IMR-90 (cell line): ENCODE results near the gene PATJ. TPM values are rescaled to one million over a fixed set of nuclear protein-coding genes. Genes with fewer than 3 reads are reported as not detected.

ENCODE experiments used
- ATAC-seq: fragments of 200-7000 bp; cut with Tn5 transposase; 2 replicates; pipeline ENCODE4 v1.9.1; 2020; ENCODE audit warnings: low read depth, mild to moderate bottlenecking, moderate library complexity
- BruUV-seq: library from RNA; stranded (reverse); fragments of 400-500 nt; replicated peaks from 2 replicates; lab custom pipeline; 2021; lab: Mats Ljungman, UMichigan
- CTCF ChIA-PET: fragments of 300-600 bp; formaldehyde crosslinking; extraction: SDS; loops from one replicate; lab custom pipeline; 2021; ENCODE audit warnings: antibody characterized with exemption; lab: Yijun Ruan, JAX
- POLR2A ChIA-PET: fragments of 300-600 bp; sonication (Branson Sonifier 250); formaldehyde crosslinking; loops from one replicate; lab custom pipeline; 2022; ENCODE audit warnings: antibody characterized with exemption; ENCODE audit not compliant: unreplicated experiment; lab: Charles Lee
- DNase-seq: peaks from one replicate; pipeline ENCODE4 v3.0.0; 2013
- H2AFZ ChIP-seq: replicated peaks from 2 replicates; pipeline ENCODE3; 2013; ENCODE audit warnings: low read length, mild to moderate bottlenecking; ENCODE audit not compliant: poor library complexity
- H2AK5ac ChIP-seq: 2 replicates; pipeline ENCODE4 v1.6.1; 2013; ENCODE audit warnings: low read depth, low read length, inconsistent platforms
- H2AK9ac ChIP-seq: replicated peaks from 2 replicates; pipeline ENCODE3; 2013; ENCODE audit warnings: mild to moderate bottlenecking, low read depth, low read length, moderate library complexity; ENCODE audit not compliant: poor library complexity
- H2BK120ac ChIP-seq: 2 replicates; pipeline ENCODE4 v1.6.1; 2013; ENCODE audit warnings: low read depth, low read length, inconsistent platforms
- H2BK15ac ChIP-seq: 3 replicates; pipeline ENCODE4 v1.6.1; 2013; ENCODE audit warnings: low read depth, low read length, inconsistent platforms
- H2BK20ac ChIP-seq: 2 replicates; pipeline ENCODE4 v1.6.1; 2013; ENCODE audit warnings: low read depth, mild to moderate bottlenecking, inconsistent platforms, low read length, moderate library complexity
- H2BK5ac ChIP-seq: 2 replicates; pipeline ENCODE4 v1.6.1; 2013; ENCODE audit warnings: mild to moderate bottlenecking, low read depth, low read length, inconsistent platforms; ENCODE audit not compliant: poor library complexity, severe bottlenecking
- H3K14ac ChIP-seq: replicated peaks from 2 replicates; pipeline ENCODE4 v1.6.1; 2013; ENCODE audit warnings: low read depth, low read length, inconsistent platforms
- H3K18ac ChIP-seq: 2 replicates; pipeline ENCODE4 v1.6.1; 2013; ENCODE audit warnings: low read depth, low read length, control low read depth
- H3K23ac ChIP-seq: 2 replicates; pipeline ENCODE4 v1.6.1; 2013; ENCODE audit warnings: low read depth, low read length, inconsistent platforms
- H3K27ac ChIP-seq: 2 replicates; pipeline ENCODE4 v1.5.1; 2013; ENCODE audit warnings: mild to moderate bottlenecking, control low read depth, low read length; ENCODE audit not compliant: insufficient read depth
- H3K27me3 ChIP-seq: 2 replicates; pipeline ENCODE4 v1.6.1; 2013; ENCODE audit warnings: low read length; ENCODE audit not compliant: control insufficient read depth, insufficient read depth
- H3K36me3 ChIP-seq: 2 replicates; pipeline ENCODE4 v1.6.1; 2013; ENCODE audit warnings: low read length, mixed read lengths; ENCODE audit not compliant: control insufficient read depth, insufficient read depth
- H3K4ac ChIP-seq: 2 replicates; pipeline ENCODE4 v1.6.1; 2013; ENCODE audit warnings: low read depth, low read length, inconsistent platforms
- H3K4me1 ChIP-seq: 2 replicates; pipeline ENCODE4 v1.6.1; 2013; ENCODE audit warnings: low read length, mixed read lengths; ENCODE audit not compliant: control insufficient read depth, insufficient read depth
- H3K4me2 ChIP-seq: 2 replicates; pipeline ENCODE4 v1.6.1; 2013; ENCODE audit warnings: low read depth, mild to moderate bottlenecking, control low read depth, low read length, moderate library complexity
- H3K4me3 ChIP-seq: 2 replicates; pipeline ENCODE4 v1.5.1; 2013; ENCODE audit warnings: low read depth, mild to moderate bottlenecking, control low read depth, low read length, moderate library complexity; ENCODE audit not compliant: insufficient read depth
- H3K56ac ChIP-seq: 2 replicates; pipeline ENCODE4 v1.6.1; 2013; ENCODE audit warnings: low read length, inconsistent platforms; ENCODE audit not compliant: insufficient read depth; ENCODE audit errors: extremely low read depth
- H3K79me1 ChIP-seq, 2 experiments: 2 replicates each; pipeline ENCODE4 v1.6.1; 2013; ENCODE audit warnings: low read length in 2 of 2, inconsistent platforms in 1 of 2, low read depth in 1 of 2
- H3K9ac ChIP-seq: 2 replicates; pipeline ENCODE4 v1.6.1; 2013; ENCODE audit warnings: low read depth, low read length, control low read depth
- H3K9me1 ChIP-seq: 2 replicates; pipeline ENCODE4 v1.6.1; 2013; ENCODE audit warnings: low read length, inconsistent platforms; ENCODE audit not compliant: insufficient read depth
- H3K9me3 ChIP-seq: 2 replicates; pipeline ENCODE4 v1.6.1; 2013; ENCODE audit warnings: low read length; ENCODE audit not compliant: control insufficient read depth, insufficient read depth
- H4K20me1 ChIP-seq: 2 replicates; pipeline ENCODE4 v1.6.1; 2013; ENCODE audit warnings: low read length, inconsistent platforms; ENCODE audit not compliant: insufficient read depth
- H4K5ac ChIP-seq: 2 replicates; pipeline ENCODE4 v1.6.1; 2013; ENCODE audit warnings: mild to moderate bottlenecking, low read depth, low read length, control low read depth
- H4K8ac ChIP-seq, 2 experiments: 2 replicates each; pipeline ENCODE4 v1.6.1; 2013; ENCODE audit warnings: low read depth in 2 of 2, low read length in 2 of 2, control low read depth in 1 of 2, inconsistent platforms in 1 of 2
- H4K91ac ChIP-seq: 2 replicates; pipeline ENCODE4 v1.6.1; 2013; ENCODE audit warnings: low read depth, low read length, inconsistent platforms; ENCODE audit not compliant: insufficient read depth
- BHLHE40 ChIP-seq: fragments of 150-350 bp; IDR thresholded peaks from 2 replicates; pipeline ENCODE4 v1.6.1; 2016; ENCODE audit warnings: mild to moderate bottlenecking, low read depth, low read length
- CEBPB ChIP-seq: IDR thresholded peaks from 2 replicates; pipeline ENCODE4 v1.6.1; 2012; ENCODE audit warnings: low read depth, low read length, improper control_type of control experiment
- CTCF ChIP-seq: conservative IDR thresholded peaks from 2 replicates; pipeline ENCODE4 v1.5.1; 2012; ENCODE audit warnings: mild to moderate bottlenecking, low read depth, low read length, improper control_type of control experiment
- ELK1 ChIP-seq: fragments of 150-350 bp; IDR thresholded peaks from 2 replicates; pipeline ENCODE4 v1.6.1; 2016; ENCODE audit warnings: low read depth, mild to moderate bottlenecking, low read length, moderate library complexity, borderline replicate concordance
- MXI1 ChIP-seq: IDR thresholded peaks from 2 replicates; pipeline ENCODE4 v1.6.1; 2012; ENCODE audit warnings: low read depth, mild to moderate bottlenecking, low read length, moderate library complexity, borderline replicate concordance
- WGBS, 2 experiments: methylation state at CpG; one replicate each; pipeline versions ENCODE4 v1.1.5 to v1.1.7; 2013; ENCODE audit warnings: missing lambda C conversion rate in 2 of 2; ENCODE audit not compliant: insufficient read length in 1 of 2; ENCODE audit errors: extremely low coverage in 2 of 2; 5-methylcytosine and 5-hydroxymethylcytosine counted together
- dilution Hi-C: fragments of 300-500 bp; cut with HindIII; formaldehyde crosslinking; loops from one replicate; pipeline ENCODE4 v1.14.3; 2018; ENCODE audit warnings: low sequenced_read_pairs; ENCODE audit not compliant: unreplicated experiment
- in situ Hi-C: fragments of 300-500 bp; cut with MboI; formaldehyde crosslinking; loops from 3 replicates; pipeline ENCODE4 v1.14.3; 2019; ENCODE audit warnings: low sequenced_read_pairs, inconsistent platforms, mixed read lengths
- intact Hi-C: fragments of 100-400 bp; cut with micrococcal nuclease; formaldehyde crosslinking; loops from 2 replicates; pipeline ENCODE4 v1.10.0; 2022
- polyA plus RNA-seq, 3 experiments: library from polyadenylated mRNA; depleted of rRNA; stranded (reverse); fragments of >200 nt; gene quantifications; 2 replicates each; pipeline ENCODE4 v1.2.3, GENCODE V29; 2012; ENCODE audit warnings: low replicate concordance in 1 of 3
- total RNA-seq: library from RNA; depleted of rRNA; stranded (reverse); fragments of >200 nt; gene quantifications from 2 replicates; pipeline ENCODE4 v1.2.3, GENCODE V29; 2012

The PATJ gene
- total and polyA plus RNA-seq, 2 of the 4 experiments (the other 2 are of a cell fraction), result 2.0 to 3.4 TPM

GRCh38 chr1:61983236-61983635 is 241.0 kb downstream of the PATJ start:
- no CpG with 5 or more reads among the region's 1 CpG for WGBS, 2 experiments
- Histone ChIP-seq H2BK15ac (no peak overlapping the region), H4K20me1 (no peaks in the 10 kb centered on the region), H2BK120ac (no peak overlapping the region), H3K4ac (no peak overlapping the region), H2AK9ac (no peak overlapping the region), H2AK5ac (no peak overlapping the region), H3K9me3 (no peaks in the 10 kb centered on the region), H3K23ac (no peak overlapping the region), H3K4me3 (no peak overlapping the region), H3K56ac (no peak overlapping the region), H4K5ac (no peak overlapping the region), H3K27me3 (no peaks in the 10 kb centered on the region), H3K4me1 (no peaks in the 10 kb centered on the region), H4K8ac (no peak overlapping the region), H3K9me1 (no peaks in the 10 kb centered on the region), H2BK20ac (no peak overlapping the region), H3K9ac (no peak overlapping the region), H3K4me2 (no peak overlapping the region), H3K27ac (no peak overlapping the region), H3K79me1 (no peaks in the 10 kb centered on the region), H2AFZ (no peak overlapping the region), H3K14ac (no peak overlapping the region), H3K18ac (no peak overlapping the region), H4K91ac (no peak overlapping the region), H2BK5ac (no peak overlapping the region), H3K36me3 (no peaks in the 10 kb centered on the region)
- DNase-seq (no peak), ATAC-seq (no peak)
- intact Hi-C loops (no loop called here), in situ Hi-C loops (no loop called here), dilution Hi-C loops (no loop called here)
- POLR2A ChIA-PET, result no interaction called here
- BruUV-seq, result no TSS peak
- CTCF ChIA-PET, result interaction anchor here (1.3 kb wide), 1 partner anchor 10 kb away, joined by 5 read pairs; no protein-coding TSS in a partner anchor
- TF ChIP-seq CTCF, result no peak
- TF ChIP-seq ELK1, result no peak
- TF ChIP-seq MXI1, result no peak
- TF ChIP-seq BHLHE40, result no peak
- TF ChIP-seq CEBPB, result no peak
